Mammary epithelial cell (primary cell): ENCODE data around the gene PI4K2A.

Experiments used
- EZH2 ChIP-seq: IDR thresholded peaks from 2 replicates; pipeline ENCODE4 v1.6.1; 2012; ENCODE audit warnings: low read length, inconsistent platforms, borderline replicate concordance
- TF ChIP-seq, protein P1 (sequence below), 2 donors: IDR thresholded peaks in 1 of 2; conservative IDR thresholded peaks in 1 of 2; 2 replicates each; pipeline ENCODE4 v1.5.1; 2011 to 2012; ENCODE audit warnings: inconsistent platforms in 2 of 2, low read length in 2 of 2, mild to moderate bottlenecking in 2 of 2, control low read depth in 1 of 2, low read depth in 1 of 2; ENCODE audit not compliant: insufficient read depth in 1 of 2; ENCODE audit errors: extremely low read depth in 1 of 2

DNA sequence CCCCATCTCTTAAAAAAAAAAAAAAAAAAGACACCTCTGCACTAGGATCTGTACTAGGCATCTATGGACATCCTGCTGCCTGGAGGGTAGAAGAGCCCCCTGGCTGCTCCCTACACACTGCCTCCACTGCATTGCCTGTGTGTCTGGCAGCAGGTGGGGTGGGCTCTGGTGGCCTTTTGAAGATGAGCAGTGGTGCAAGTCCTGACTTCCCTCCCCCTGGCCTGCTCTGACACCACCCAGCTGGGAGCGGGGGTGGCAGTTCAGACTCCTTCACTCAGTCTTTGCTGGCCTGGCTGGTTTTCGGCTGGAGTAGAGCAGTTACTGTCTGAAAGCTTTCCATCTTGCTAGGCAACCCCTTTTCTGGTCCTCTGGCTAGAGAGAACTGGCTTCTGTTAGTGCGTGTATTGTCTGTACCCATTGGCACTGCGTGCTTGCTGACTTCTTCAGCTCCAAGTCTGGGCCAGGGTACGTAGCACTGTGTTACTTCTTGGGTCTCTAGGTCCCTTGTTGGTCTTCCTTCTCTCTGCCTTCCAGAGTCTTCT, 33.3 kb upstream of the PI4K2A start:
- TF ChIP-seq, protein P1, sequence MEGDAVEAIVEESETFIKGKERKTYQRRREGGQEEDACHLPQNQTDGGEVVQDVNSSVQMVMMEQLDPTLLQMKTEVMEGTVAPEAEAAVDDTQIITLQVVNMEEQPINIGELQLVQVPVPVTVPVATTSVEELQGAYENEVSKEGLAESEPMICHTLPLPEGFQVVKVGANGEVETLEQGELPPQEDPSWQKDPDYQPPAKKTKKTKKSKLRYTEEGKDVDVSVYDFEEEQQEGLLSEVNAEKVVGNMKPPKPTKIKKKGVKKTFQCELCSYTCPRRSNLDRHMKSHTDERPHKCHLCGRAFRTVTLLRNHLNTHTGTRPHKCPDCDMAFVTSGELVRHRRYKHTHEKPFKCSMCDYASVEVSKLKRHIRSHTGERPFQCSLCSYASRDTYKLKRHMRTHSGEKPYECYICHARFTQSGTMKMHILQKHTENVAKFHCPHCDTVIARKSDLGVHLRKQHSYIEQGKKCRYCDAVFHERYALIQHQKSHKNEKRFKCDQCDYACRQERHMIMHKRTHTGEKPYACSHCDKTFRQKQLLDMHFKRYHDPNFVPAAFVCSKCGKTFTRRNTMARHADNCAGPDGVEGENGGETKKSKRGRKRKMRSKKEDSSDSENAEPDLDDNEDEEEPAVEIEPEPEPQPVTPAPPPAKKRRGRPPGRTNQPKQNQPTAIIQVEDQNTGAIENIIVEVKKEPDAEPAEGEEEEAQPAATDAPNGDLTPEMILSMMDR (conservative IDR thresholded peaks at IDR 0.05 in 1 of 2, IDR thresholded peaks at IDR 0.05 in 1 of 2; ENCODE audit: extremely low read depth in 1 of 2, insufficient read depth in 1 of 2, low read depth in 1 of 2, low read length in 2 of 2), result no peak
- no peak for TF ChIP-seq EZH2
